K562 (cell line): ENCODE measurements around the gene SERPINE1.
A peak's percentile ranks its signal among the peaks of the same experiment; 100 is the strongest.

Source experiments
- CTCF ChIP-seq, 3 experiments: IDR thresholded peaks in 2 of 3; conservative IDR thresholded peaks in 1 of 3; 2 replicates each; pipeline ENCODE4 v1.5.1; 2011 to 2012; ENCODE audit warnings: low read length in 3 of 3, mild to moderate bottlenecking in 3 of 3, control low read depth in 2 of 3, improper control_type of control experiment in 1 of 3, inconsistent platforms in 1 of 3, low read depth in 1 of 3, mixed read lengths in 1 of 3, moderate library complexity in 1 of 3; ENCODE audit not compliant: insufficient read depth in 2 of 3
- JUNB ChIP-seq: fragments of 450-650 bp; formaldehyde crosslinking; conservative IDR thresholded peaks from 2 replicates; pipeline ENCODE4 v1.4.0; 2020; ENCODE audit warnings: mild to moderate bottlenecking
- RBM39 ChIP-seq: fragments of 200-400 bp; formaldehyde crosslinking; optimal IDR thresholded peaks from 2 replicates; pipeline ENCODE3; 2018; ENCODE audit warnings: low read depth, low read length
- ZNF274 ChIP-seq: IDR thresholded peaks from 2 replicates; pipeline ENCODE4 v1.6.1; 2011; ENCODE audit warnings: low read depth, mild to moderate bottlenecking, low read length, moderate library complexity, borderline replicate concordance

DNA sequence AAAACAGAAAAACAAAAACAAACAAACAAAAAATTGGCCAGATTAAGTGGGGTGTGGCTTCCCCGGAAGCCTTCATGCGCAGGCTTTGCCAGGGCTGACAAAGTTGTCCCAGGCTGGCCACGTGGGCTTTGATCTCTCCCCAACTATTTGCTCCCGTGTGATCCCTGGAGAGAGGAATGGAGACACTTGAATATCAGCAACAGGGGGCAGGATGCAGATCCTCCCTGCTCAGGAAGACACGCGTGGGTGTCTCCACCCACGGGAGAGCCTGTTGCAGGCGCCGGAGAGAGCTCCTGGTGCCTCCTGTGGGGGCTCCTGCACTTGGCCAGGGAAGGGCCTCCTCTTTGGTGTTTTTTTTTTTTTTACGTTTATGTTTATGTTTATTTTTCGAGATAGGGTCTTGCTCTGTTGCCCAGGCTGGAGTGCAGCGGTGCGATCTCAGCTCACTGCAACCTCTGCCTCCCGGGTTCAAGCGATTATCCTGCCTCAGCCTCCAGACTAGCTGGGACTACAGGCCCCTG is 22.7 kb upstream of the SERPINE1 start:
- TF ChIP-seq RBM39 (no peak), CTCF (IDR thresholded peaks at IDR 0.05 in 2 of 3, conservative IDR thresholded peaks at IDR 0.05 in 1 of 3; ENCODE audit: insufficient read depth in 2 of 3, low read depth in 1 of 3, low read length in 3 of 3) (0 out of 6 replicates have a peak, but pooled peaks of 1 of the 3 experiments have one; percentile 13), ZNF274 (no peak), JUNB (CRISPR knock-in tag) (no peak)
